Measurements from ENCODE around the gene FBRSL1. TPM values are rescaled to one million over a fixed set of nuclear protein-coding genes. Genes with fewer than 3 reads are reported as not detected.

FBRSL1 gene
- total and polyA plus RNA-seq, 9 donors = 3.2 to 69.5 (median 32.2) TPM

GRCh38 chr12:132476421-132476820, 13.5 kb upstream of the FBRSL1 start:
- no peaks in the 10 kb centered on the region for H3K27me3 ChIP-seq
- peaks cover 1% of the 10 kb centered on the region for H3K4me1 ChIP-seq (ENCODE audit: insufficient read depth)
- no peak for TF ChIP-seq CTCF (IDR thresholded peaks at IDR 0.05)
- TF ChIP-seq POLR2A (IDR thresholded peaks at IDR 0.05) = no peak
- no peaks in the 10 kb centered on the region for H3K9me3 ChIP-seq
- WGBS, 3 donors = 82 to 88% (median 83%) methylated on average over 18 of the region's 18 CpGs
- no peak overlapping the region for H3K27ac ChIP-seq
- intact Hi-C loops (cut with DNase I) = no loop called here
- H3K4me3 ChIP-seq = no peak overlapping the region
- no peaks in the 10 kb centered on the region for H3K36me3 ChIP-seq
- DNase-seq = peak in 1 of 5 donors; percentile 16

- Histone ChIP-seq H3K9me3 (no peaks in the 10 kb centered on the region), H3K27me3 (no peaks in the 10 kb centered on the region), H3K4me3 (no peak overlapping the region), H3K4me1 (ENCODE audit: insufficient read depth) (peaks cover 1% of the 10 kb centered on the region), H3K36me3 (no peaks in the 10 kb centered on the region), H3K27ac (no peak overlapping the region)
- intact Hi-C loops (cut with DNase I) = no loop called here
- TF ChIP-seq POLR2A (IDR thresholded peaks at IDR 0.05) (no peak), EP300 (IDR thresholded peaks at IDR 0.05) (no peak), CTCF (IDR thresholded peaks at IDR 0.05) (no peak)
- DNase-seq = peak in 1 of 5 donors; percentile 11
- WGBS, 3 donors = 53 to 68% (median 57%) methylated on average over 14 of the region's 14 CpGs
These were observed 12.8 kb upstream of the FBRSL1 start for GRCh38 chr12:132477017-132477702.

GRCh38 chr12:132477703-132478432, 12.1 kb upstream of the FBRSL1 start:
- Histone ChIP-seq H3K27me3 (no peaks in the 10 kb centered on the region), H3K27ac (no peak overlapping the region), H3K36me3 (no peaks in the 10 kb centered on the region), H3K9me3 (no peaks in the 10 kb centered on the region), H3K4me1 (ENCODE audit: insufficient read depth) (peaks cover 1% of the 10 kb centered on the region), H3K4me3 (no peak overlapping the region)
- TF ChIP-seq CTCF (IDR thresholded peaks at IDR 0.05) = no peak
- no peak for TF ChIP-seq POLR2A (IDR thresholded peaks at IDR 0.05)
- no peak for TF ChIP-seq EP300 (IDR thresholded peaks at IDR 0.05)
- WGBS, 3 donors = 50 to 56% (median 55%) methylated on average over 17 to 19 of the region's 19 CpGs
- intact Hi-C loops (cut with DNase I) = no loop called here
- DNase-seq = peak in 1 of 5 donors; percentile 6

GRCh38 chr12:132478433-132478803, 11.5 kb upstream of the FBRSL1 start:
- Histone ChIP-seq H3K4me1 (ENCODE audit: insufficient read depth) (peaks cover 1% of the 10 kb centered on the region), H3K36me3 (no peaks in the 10 kb centered on the region), H3K4me3 (no peak overlapping the region), H3K9me3 (no peaks in the 10 kb centered on the region), H3K27me3 (no peaks in the 10 kb centered on the region), H3K27ac (no peak overlapping the region)
- DNase-seq = peak in 1 of 5 donors; percentile 7
- intact Hi-C loops (cut with DNase I) = no loop called here
- 74 to 84% (median 81%) methylated on average over 13 to 15 of the region's 15 CpGs for WGBS, 3 donors
- TF ChIP-seq CTCF (IDR thresholded peaks at IDR 0.05) = no peak
- no peak for TF ChIP-seq POLR2A (IDR thresholded peaks at IDR 0.05)
- TF ChIP-seq EP300 (IDR thresholded peaks at IDR 0.05) = no peak

Data from ovary (tissue), 9 donors.